Esophagus squamous epithelium (tissue), 5 donors: ENCODE data around the gene AKR1E2. TPM values are rescaled to one million over a fixed set of nuclear protein-coding genes. Genes with fewer than 3 reads are reported as not detected.

Experiments used
- DNase-seq: peaks from one replicate; lab custom pipeline; 2025; lab: John Stamatoyannopoulos, UW
- H3K27ac ChIP-seq, 4 donors: fragments of 200-600 bp; sonication (generic); one replicate each; pipeline ENCODE4 v1.5.1; 2016 to 2019; ENCODE audit warnings: mild to moderate bottlenecking in 1 of 4
- H3K27me3 ChIP-seq, 4 donors: fragments of 200-600 bp; sonication (generic); 1 replicate in 3 of 4; 2 replicates in 1 of 4; pipeline versions ENCODE4 v1.5.1 to v1.6.0; 2017 to 2021; ENCODE audit warnings: antibody characterized with exemption in 1 of 4
- H3K36me3 ChIP-seq, 3 donors: fragments of 200-600 bp; sonication (generic); one replicate each; pipeline ENCODE4 v1.5.1; 2016 to 2019
- H3K4me1 ChIP-seq, 3 donors: fragments of 200-600 bp; sonication (generic); one replicate each; pipeline ENCODE4 v1.5.1; 2017 to 2019
- H3K4me3 ChIP-seq, 4 donors: fragments of 200-600 bp; sonication (generic); 1 replicate in 3 of 4; 2 replicates in 1 of 4; pipeline ENCODE4 v1.5.1; 2016 to 2019; ENCODE audit warnings: mild to moderate bottlenecking in 2 of 4, moderate library complexity in 1 of 4
- H3K9me3 ChIP-seq, 3 donors: fragments of 200-600 bp; sonication (generic); one replicate each; pipeline ENCODE4 v1.5.1; 2016 to 2019
- CTCF ChIP-seq, 6 experiments: fragments of 450-650 bp in 4 of 6; fragments of 200-600 bp in 2 of 6; sonication (generic) in 2 of 6; IDR thresholded peaks; one replicate each; pipeline ENCODE4 v1.5.1; 2016 to 2019; ENCODE audit warnings: antibody characterized with exemption in 6 of 6, mild to moderate bottlenecking in 4 of 6, moderate library complexity in 4 of 6
- POLR2A ChIP-seq, 4 donors: fragments of 450-650 bp; IDR thresholded peaks; one replicate each; pipeline ENCODE4 v1.6.1; 2017; ENCODE audit warnings: antibody characterized with exemption in 4 of 4, mild to moderate bottlenecking in 4 of 4, moderate library complexity in 3 of 4
- WGBS, 2 donors: methylation state at CpG; one replicate each; pipeline ENCODE4 v1.1.5; 2018; 5-methylcytosine and 5-hydroxymethylcytosine counted together
- intact Hi-C: fragments of 100-400 bp; cut with DNase I; formaldehyde crosslinking; loops from one replicate; pipeline ENCODE4 v1.15.0; 2022
- total RNA-seq, 4 donors: library from RNA; depleted of rRNA; stranded (reverse); fragments of >200 nt; gene quantifications; one replicate each; pipeline ENCODE4 v1.1.0, GENCODE V29; 2016
- donor health status: DM: yes; HTN: yes; CAD: no.

Gene AKR1E2
- total RNA-seq, 4 donors from 2014 or later, result 1.7 to 23.1 (median 2.8) TPM; not detected in 1

GRCh38 chr10:4790922-4791321 is 35.1 kb upstream of the AKR1E2 start:
- intact Hi-C loops, result no loop called here
- TF ChIP-seq POLR2A (IDR thresholded peaks at IDR 0.05) (no peak), CTCF (IDR thresholded peaks at IDR 0.05) (no peak)
- 63 to 86% methylated on average over 4 of the region's 4 CpGs for WGBS, 2 donors
- no peak overlapping the region for H3K4me3 ChIP-seq
- no peak overlapping the region for H3K27ac ChIP-seq
- H3K4me1 ChIP-seq, result no peaks in the 10 kb centered on the region
- no peaks in the 10 kb centered on the region for H3K36me3 ChIP-seq
- H3K27me3 ChIP-seq, result peaks cover 0 to 10% (median 2%) of the 10 kb centered on the region in 4 donors
- H3K9me3 ChIP-seq, result no peaks in the 10 kb centered on the region
- DNase-seq, result no peak

DNA sequence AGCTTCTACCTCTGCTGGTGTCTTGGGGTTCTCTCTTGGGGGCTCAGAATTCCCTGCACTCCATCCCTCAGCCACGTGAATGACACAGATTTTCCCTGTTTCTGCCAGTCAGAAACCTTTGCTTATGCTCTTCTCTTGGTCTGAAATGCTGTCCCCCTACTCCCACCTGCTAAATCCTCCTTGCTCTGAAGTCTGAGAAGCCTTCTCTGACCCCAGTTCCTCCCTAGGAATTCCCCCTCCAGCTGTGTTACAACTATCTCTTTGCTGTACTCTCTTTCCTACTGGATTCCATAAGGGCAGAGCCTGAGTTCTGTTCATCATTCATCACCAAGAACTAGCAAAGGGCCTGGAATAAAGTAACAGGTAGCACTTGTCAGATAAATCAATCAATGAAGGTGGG is 33.6 kb upstream of the AKR1E2 start:
- intact Hi-C loops, result no loop called here

DNA sequence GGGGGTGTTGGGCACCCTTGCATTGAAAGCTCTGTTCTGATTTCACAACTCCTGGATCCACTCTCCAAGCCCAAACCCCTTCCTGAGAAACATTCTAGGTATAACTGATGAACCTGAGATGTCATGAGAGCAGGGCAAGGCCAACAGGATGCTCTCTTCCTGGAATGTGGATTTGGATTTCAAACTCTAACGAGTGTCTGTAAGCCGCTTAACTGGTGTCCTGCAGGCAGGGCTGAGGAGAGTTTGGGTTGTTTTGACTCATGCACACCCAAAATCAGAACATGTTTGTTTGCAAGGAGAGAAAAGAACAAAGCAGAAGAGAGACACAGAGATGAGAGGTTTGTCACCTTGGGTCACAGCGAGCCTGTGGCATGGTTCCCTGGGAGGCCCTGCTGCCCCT is 24.6 kb upstream of the AKR1E2 start:
- WGBS, 2 donors, result 77 to 88% methylated on average over 3 of the region's 3 CpGs
- H3K27ac ChIP-seq, result no peak overlapping the region
- no peaks in the 10 kb centered on the region for H3K27me3 ChIP-seq
- DNase-seq, result no peak
- H3K36me3 ChIP-seq, result no peaks in the 10 kb centered on the region
- TF ChIP-seq POLR2A (IDR thresholded peaks at IDR 0.05), result no peak
- no peak for TF ChIP-seq CTCF (IDR thresholded peaks at IDR 0.05)
- H3K4me1 ChIP-seq, result no peaks in the 10 kb centered on the region
- H3K4me3 ChIP-seq, result no peak overlapping the region
- H3K9me3 ChIP-seq, result no peaks in the 10 kb centered on the region
- intact Hi-C loops, result no loop called here

More for the DNA sequence above, 33.6 kb upstream of the AKR1E2 start:
- Histone ChIP-seq H3K4me1 (no peaks in the 10 kb centered on the region), H3K36me3 (no peaks in the 10 kb centered on the region), H3K27ac (no peak overlapping the region), H3K4me3 (no peak overlapping the region), H3K27me3 (peaks cover 0 to 10% (median 2%) of the 10 kb centered on the region in 4 donors), H3K9me3 (no peaks in the 10 kb centered on the region)
- TF ChIP-seq CTCF (IDR thresholded peaks at IDR 0.05), result no peak
- no peak for TF ChIP-seq POLR2A (IDR thresholded peaks at IDR 0.05)
- no peak for DNase-seq
- WGBS, 2 donors, result 46 to 56% methylated on average over 1 of the region's 1 CpG

DNA sequence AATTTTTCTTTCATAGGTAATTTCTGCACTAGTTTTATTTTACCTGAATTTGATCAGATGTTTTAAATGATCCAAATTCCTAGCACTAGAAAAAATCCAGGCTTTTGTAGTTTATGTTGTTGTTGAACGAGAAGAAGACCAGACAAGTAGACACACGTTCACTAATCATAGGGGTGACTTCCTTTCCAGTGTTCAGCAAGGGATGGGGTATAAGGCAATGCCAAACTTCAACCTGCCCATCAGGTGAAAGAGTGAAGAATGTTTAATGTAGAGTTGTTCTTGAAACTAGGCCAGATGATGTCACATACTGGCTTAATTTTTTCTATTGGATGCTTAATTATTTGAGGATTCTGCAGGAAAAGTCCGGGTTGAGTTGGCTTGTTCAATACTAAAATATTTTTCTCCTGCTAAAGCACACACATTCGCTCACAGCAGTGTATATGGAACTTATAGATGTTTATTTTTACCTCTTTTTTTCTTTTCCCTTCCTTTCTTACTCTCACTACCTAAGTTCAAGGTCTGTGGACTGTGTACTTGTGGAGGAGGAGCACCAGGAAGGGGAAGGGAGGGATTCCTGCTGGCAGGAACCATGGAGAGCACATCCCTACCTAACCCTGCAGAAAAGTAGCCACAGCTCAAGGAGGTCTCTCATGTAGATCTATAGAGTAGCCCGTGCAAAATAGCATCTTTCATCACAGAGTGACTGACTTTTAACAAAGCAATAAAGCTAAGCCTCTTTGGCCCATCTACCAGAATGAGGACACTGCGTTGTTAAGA is 23.1 kb upstream of the AKR1E2 start:
- Histone ChIP-seq H3K36me3 (no peaks in the 10 kb centered on the region), H3K27ac (no peak overlapping the region), H3K9me3 (no peaks in the 10 kb centered on the region), H3K27me3 (no peaks in the 10 kb centered on the region), H3K4me1 (no peaks in the 10 kb centered on the region), H3K4me3 (no peak overlapping the region)
- no peak for DNase-seq
- intact Hi-C loops, result no loop called here
- 56 to 65% methylated on average over 6 of the region's 6 CpGs for WGBS, 2 donors
- TF ChIP-seq CTCF (IDR thresholded peaks at IDR 0.05) (no peak), POLR2A (IDR thresholded peaks at IDR 0.05) (no peak)

DNA sequence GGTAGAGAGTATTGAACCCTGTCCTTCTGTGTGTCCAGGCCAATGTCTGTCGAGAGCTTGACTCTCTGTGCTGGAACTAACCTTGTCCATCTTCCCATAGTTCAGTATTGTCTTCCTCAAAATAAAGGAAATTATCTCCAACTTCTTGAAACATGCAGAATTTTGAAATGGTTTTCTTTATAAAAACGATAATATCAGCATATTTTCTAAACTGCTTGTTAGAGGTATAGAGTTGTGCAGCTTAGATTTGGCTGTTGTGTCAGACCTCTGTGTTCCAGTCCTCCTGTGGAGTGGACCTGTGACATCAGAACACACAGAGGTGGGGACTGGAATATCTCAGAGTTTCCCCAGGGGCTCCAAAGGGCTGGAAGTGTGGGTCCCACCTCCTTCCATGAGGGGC is 22.2 kb upstream of the AKR1E2 start:
- H3K4me1 ChIP-seq, result no peaks in the 10 kb centered on the region
- DNase-seq, result no peak
- 82 to 87% methylated on average over 2 of the region's 2 CpGs for WGBS, 2 donors
- no peak overlapping the region for H3K27ac ChIP-seq
- intact Hi-C loops, result no loop called here
- H3K27me3 ChIP-seq, result no peaks in the 10 kb centered on the region
- no peak overlapping the region for H3K4me3 ChIP-seq
- TF ChIP-seq CTCF (IDR thresholded peaks at IDR 0.05), result no peak
- no peaks in the 10 kb centered on the region for H3K36me3 ChIP-seq
- no peaks in the 10 kb centered on the region for H3K9me3 ChIP-seq
